AG09319 (cell line): ENCODE data around the gene CTF1.
"Not testable (repeated sequence)": the region's sequence is repeated elsewhere in the genome, so short reads cannot be mapped to it uniquely, and the experiment has no call there.

Source experiments
- DNase-seq: peaks from one replicate; pipeline ENCODE4 v3.0.0-alpha.2; 2010; ENCODE audit warnings: low read depth; ENCODE audit errors: extremely low read depth
- CTCF ChIP-seq: IDR thresholded peaks from 2 replicates; pipeline ENCODE4 v1.5.1; 2011; ENCODE audit warnings: low read depth, mild to moderate bottlenecking, inconsistent platforms, low read length, moderate library complexity

The CTF1 gene

GRCh38 chr16:30929167-30929566 lies 32.8 kb downstream of the CTF1 start:
- DNase-seq = no peak
- TF ChIP-seq CTCF = no peak

- TF ChIP-seq CTCF = no peak
- no peak for DNase-seq
Measured at GRCh38 chr16:30930160-30930571, 33.8 kb downstream of the CTF1 start.

DNA sequence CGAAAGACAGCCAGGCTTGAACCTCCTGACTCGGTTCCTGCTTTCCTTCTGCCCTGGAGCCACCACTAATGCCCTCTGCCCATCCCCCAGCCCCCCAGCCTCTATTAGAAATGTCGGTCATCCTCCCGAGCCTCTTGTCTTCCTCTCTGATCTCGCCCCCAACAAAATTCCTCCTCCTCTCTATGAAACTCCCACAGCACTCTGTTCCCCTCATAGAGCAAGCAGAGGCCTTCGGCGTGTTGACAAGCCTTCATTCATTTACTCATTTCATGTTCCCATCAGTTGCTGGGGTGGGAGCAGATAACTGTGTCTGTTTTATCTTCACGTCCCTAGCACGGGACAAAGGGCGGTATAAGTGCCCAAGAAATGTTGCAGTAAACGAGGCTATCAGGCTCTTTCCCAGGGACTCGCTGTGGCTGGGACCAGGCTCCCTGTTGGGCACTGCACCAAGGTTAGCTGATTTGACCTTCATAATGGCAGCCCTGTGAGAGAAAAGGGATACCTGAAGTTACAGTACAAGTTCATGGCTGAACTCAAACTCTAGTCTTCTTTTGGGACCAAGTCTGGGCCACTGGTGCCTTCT lies 34.7 kb downstream of the CTF1 start:
- TF ChIP-seq CTCF = no peak
- no peak for DNase-seq

DNA sequence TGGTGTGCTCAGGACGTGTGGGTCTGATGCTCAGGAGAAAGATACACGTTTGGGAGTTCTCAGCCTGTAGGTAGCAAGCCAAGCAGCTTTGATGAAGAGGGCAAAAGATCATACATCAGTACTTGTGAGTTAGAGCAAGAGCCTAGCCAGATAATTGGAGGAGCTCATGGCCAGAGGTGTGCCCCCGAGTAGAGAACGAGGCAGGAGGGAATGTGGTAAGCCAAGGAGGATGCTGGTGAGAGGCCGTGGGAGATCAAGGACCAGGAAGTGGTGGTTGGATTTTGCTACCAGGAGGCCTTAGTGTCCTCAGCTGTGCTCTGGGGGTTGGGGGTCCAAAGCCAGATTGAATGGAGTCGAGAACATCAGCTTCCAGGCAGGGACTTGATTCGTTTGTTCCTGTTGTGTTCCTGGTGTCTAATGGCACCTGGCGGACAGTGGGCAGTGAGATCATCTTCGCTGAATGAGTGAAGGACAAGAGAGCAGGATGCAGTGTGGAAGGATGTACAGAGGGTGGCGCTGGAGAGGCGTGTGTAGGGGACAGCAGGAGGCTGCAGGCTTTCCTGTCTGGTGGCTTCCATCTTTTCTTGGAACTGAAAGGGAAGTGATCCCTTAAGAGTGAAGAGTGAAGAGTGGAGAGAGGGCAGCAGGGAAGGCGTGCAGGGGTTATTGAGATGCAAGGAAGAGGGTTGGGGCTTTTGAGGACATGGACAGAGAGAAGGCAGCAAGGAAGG lies 38.6 kb downstream of the CTF1 start:
- TF ChIP-seq CTCF = peak; percentile 53
- DNase-seq = no peak

GRCh38 chr16:30937692-30938091 lies 41.3 kb downstream of the CTF1 start:
- no peak for TF ChIP-seq CTCF
- no peak for DNase-seq

- not testable (repeated sequence) for DNase-seq
Measured at GRCh38 chr16:30939571-30939970, 43.2 kb downstream of the CTF1 start.

GRCh38 chr16:30941600-30942425 lies 45.4 kb downstream of the CTF1 start:
- DNase-seq = no peak
- TF ChIP-seq CTCF = peak; percentile 89
